PC-9 (cell line): ENCODE data around the gene NAA15. TPM values are rescaled to one million over a fixed set of nuclear protein-coding genes. Genes with fewer than 3 reads are reported as not detected.
A peak's percentile ranks its signal among the peaks of the same experiment; 100 is the strongest.

Experiments used
- BruUV-seq: library from RNA; stranded (reverse); fragments of 400-500 nt; replicated peaks from 2 replicates; lab custom pipeline; 2021; lab: Mats Ljungman, UMichigan
- CTCF ChIA-PET: fragments of 300-600 bp; sonication (Branson Sonifier 250); formaldehyde crosslinking; loops from one replicate; lab custom pipeline; 2022; ENCODE audit warnings: antibody characterized with exemption; lab: Charles Lee
- POLR2A ChIA-PET: fragments of 300-600 bp; sonication (Branson Sonifier 250); formaldehyde crosslinking; loops from one replicate; lab custom pipeline; 2022; ENCODE audit warnings: antibody characterized with exemption; ENCODE audit not compliant: unreplicated experiment; lab: Charles Lee
- DNase-seq, 2 experiments: peaks; one replicate each; pipeline versions ENCODE4 v3.0.0 to v3.0.0-alpha.2; 2015 to 2022; ENCODE audit warnings: mixed read lengths in 1 of 2
- H2AFZ ChIP-seq: fragments of 200-600 bp; sonication (generic); 2 replicates; pipeline ENCODE4 v1.8.1; 2017; ENCODE audit warnings: antibody characterized with exemption
- H3F3A ChIP-seq: fragments of 200-600 bp; sonication (generic); 2 replicates; pipeline ENCODE4 v1.8.1; 2017; ENCODE audit warnings: antibody characterized with exemption, mild to moderate bottlenecking, low read depth; ENCODE audit not compliant: insufficient read depth
- H3K27ac ChIP-seq: fragments of 200-600 bp; sonication (generic); 2 replicates; pipeline ENCODE4 v1.6.1; 2016; ENCODE audit warnings: mixed run types
- H3K27me3 ChIP-seq: fragments of 200-600 bp; sonication (generic); 2 replicates; pipeline ENCODE4 v1.6.1; 2016; ENCODE audit warnings: low read depth, mixed run types; ENCODE audit not compliant: insufficient read depth
- H3K36me3 ChIP-seq: fragments of 200-600 bp; sonication (generic); 2 replicates; pipeline ENCODE4 v1.6.1; 2016; ENCODE audit warnings: low read depth, mixed run types
- H3K4me1 ChIP-seq: fragments of 200-600 bp; sonication (generic); replicated peaks from 2 replicates; pipeline ENCODE4 v1.6.1; 2016; ENCODE audit warnings: mixed run types; ENCODE audit not compliant: insufficient read depth
- H3K4me2 ChIP-seq: fragments of 200-600 bp; sonication (generic); 2 replicates; pipeline ENCODE4 v1.6.1; 2017; ENCODE audit warnings: mixed run types
- H3K4me3 ChIP-seq: fragments of 200-600 bp; sonication (generic); 2 replicates; pipeline ENCODE4 v1.6.1; 2016; ENCODE audit warnings: mixed run types
- H3K79me2 ChIP-seq: fragments of 200-600 bp; sonication (generic); 2 replicates; pipeline ENCODE4 v1.6.1; 2017; ENCODE audit warnings: low read depth, mixed run types
- H3K9me2 ChIP-seq: fragments of 200-600 bp; sonication (generic); 2 replicates; pipeline ENCODE4 v1.8.1; 2017; ENCODE audit warnings: mild to moderate bottlenecking; ENCODE audit not compliant: insufficient read depth
- H3K9me3 ChIP-seq: fragments of 200-600 bp; sonication (generic); 2 replicates; pipeline ENCODE4 v1.8.1; 2016; ENCODE audit warnings: low read depth; ENCODE audit not compliant: insufficient read depth
- H4K20me1 ChIP-seq: fragments of 200-600 bp; sonication (generic); 2 replicates; pipeline ENCODE4 v1.8.1; 2017; ENCODE audit not compliant: insufficient read depth
- CTCF ChIP-seq: fragments of 200-600 bp; sonication (generic); conservative IDR thresholded peaks from 2 replicates; pipeline ENCODE4 v1.6.1; 2017; ENCODE audit warnings: mixed run types, antibody characterized with exemption, mild to moderate bottlenecking, moderate library complexity
- EZH2 ChIP-seq: fragments of 200-600 bp; sonication (generic); IDR thresholded peaks from 2 replicates; pipeline ENCODE4 v1.8.0; 2017; ENCODE audit warnings: antibody characterized with exemption, low read depth
- intact Hi-C: fragments of 100-400 bp; cut with micrococcal nuclease; formaldehyde crosslinking; loops from one replicate; pipeline ENCODE4 v1.10.0; 2022; ENCODE audit not compliant: unreplicated experiment
- total RNA-seq: library from RNA; stranded (reverse); gene quantifications from 2 replicates; pipeline ENCODE4 v1.2.3, GENCODE V29; 2021

NAA15 gene
- total RNA-seq, 1 experiment from 2014 or later = 43.8 TPM

- H3K9me2 ChIP-seq = no peaks in the 10 kb centered on the region
- POLR2A ChIA-PET = interaction anchor here (0.7 kb wide), 1 partner anchor 19 kb away, joined by 5 read pairs; no protein-coding TSS in a partner anchor
- peak overlapping the region; percentile 53 for H3K27ac ChIP-seq
- H3K36me3 ChIP-seq = no peaks in the 10 kb centered on the region
- no peaks in the 10 kb centered on the region for H3K9me3 ChIP-seq
- DNase-seq = peak; percentile 37 to 63
- H3K27me3 ChIP-seq = no peaks in the 10 kb centered on the region
- peak overlapping the region; percentile 56; the same call in 1 of the 2 replicates for H3K4me3 ChIP-seq
- BruUV-seq = no TSS peak
- intact Hi-C loops = no loop called here
- TF ChIP-seq EZH2 = no peak
- TF ChIP-seq CTCF = no peak
- H3K4me2 ChIP-seq = peak overlapping the region; percentile 76
- H2AFZ ChIP-seq = peak overlapping the region; percentile 80
- no peaks in the 10 kb centered on the region for H3K79me2 ChIP-seq
- CTCF ChIA-PET = no interaction called here
- H3K4me1 ChIP-seq = peaks cover 24% of the 10 kb centered on the region
- no peaks in the 10 kb centered on the region for H4K20me1 ChIP-seq
- H3F3A ChIP-seq = peaks cover 17% of the 10 kb centered on the region
Measured at GRCh38 chr4:139266583-139267257, 34.6 kb upstream of the NAA15 start.

GRCh38 chr4:139267301-139267700, 34.0 kb upstream of the NAA15 start:
- Histone ChIP-seq H3K27ac (peak overlapping the region; percentile 53), H3K4me2 (peak overlapping the region; percentile 76), H3K4me1 (peaks cover 24% of the 10 kb centered on the region), H3K9me2 (no peaks in the 10 kb centered on the region), H3K36me3 (no peaks in the 10 kb centered on the region), H3K27me3 (no peaks in the 10 kb centered on the region), H3K4me3 (peak overlapping the region; percentile 56; the same call in 1 of the 2 replicates), H2AFZ (no peak overlapping the region), H4K20me1 (no peaks in the 10 kb centered on the region), H3F3A (peaks cover 17% of the 10 kb centered on the region), H3K9me3 (no peaks in the 10 kb centered on the region), H3K79me2 (no peaks in the 10 kb centered on the region)
- BruUV-seq = no TSS peak
- CTCF ChIA-PET = no interaction called here
- TF ChIP-seq CTCF = no peak
- TF ChIP-seq EZH2 = no peak
- intact Hi-C loops = no loop called here
- POLR2A ChIA-PET = interaction anchor here (0.7 kb wide), 1 partner anchor 20 kb away, joined by 5 read pairs; no protein-coding TSS in a partner anchor
- DNase-seq = no peak

- H3K4me2 ChIP-seq = no peak overlapping the region
- no peak overlapping the region for H3K4me3 ChIP-seq
- no peak overlapping the region for H3K27ac ChIP-seq
- DNase-seq = no peak
- H3K79me2 ChIP-seq = no peaks in the 10 kb centered on the region
- BruUV-seq = no TSS peak
- no peaks in the 10 kb centered on the region for H3K9me3 ChIP-seq
- ChIA-PET POLR2A (no interaction called here), CTCF (interaction anchor here (0.7 kb wide), 1 partner anchor 19 kb away, joined by 13 read pairs; no protein-coding TSS in a partner anchor)
- H3K9me2 ChIP-seq = no peaks in the 10 kb centered on the region
- H2AFZ ChIP-seq = no peak overlapping the region
- H4K20me1 ChIP-seq = no peaks in the 10 kb centered on the region
- no peaks in the 10 kb centered on the region for H3K27me3 ChIP-seq
- H3F3A ChIP-seq = no peaks in the 10 kb centered on the region
- no peaks in the 10 kb centered on the region for H3K36me3 ChIP-seq
- intact Hi-C loops = no loop called here
- TF ChIP-seq EZH2 = no peak
- TF ChIP-seq CTCF = no peak
- no peaks in the 10 kb centered on the region for H3K4me1 ChIP-seq
Measured at GRCh38 chr4:139273835-139274234, 27.5 kb upstream of the NAA15 start.
